HepG2 (cell line): Measurements from ENCODE around the gene TSPAN3. TPM values are rescaled to one million over a fixed set of nuclear protein-coding genes. Genes with fewer than 3 reads are reported as not detected.
A peak's percentile ranks its signal among the peaks of the same experiment; 100 is the strongest.

Source experiments
- EED ChIP-seq: sonication (generic); formaldehyde crosslinking; IDR thresholded peaks from 2 replicates; pipeline ENCODE4 v1.5.0; 2020; ENCODE audit warnings: mild to moderate bottlenecking, missing genetic modification reagents
- GABPB1 ChIP-seq: IDR thresholded peaks from 2 replicates; pipeline ENCODE4 v1.6.1; 2016; ENCODE audit warnings: mild to moderate bottlenecking, missing genetic modification reagents, moderate library complexity, missing compliant biosample characterization
- IKZF5 ChIP-seq: IDR thresholded peaks from 2 replicates; pipeline ENCODE4 v1.6.1; 2018; ENCODE audit warnings: missing genetic modification reagents, mild to moderate bottlenecking, missing compliant biosample characterization
- KAT7 ChIP-seq: IDR thresholded peaks from 2 replicates; pipeline ENCODE4 v1.6.1; 2018; ENCODE audit warnings: borderline replicate concordance, missing compliant biosample characterization
- MAFF ChIP-seq: IDR thresholded peaks from 2 replicates; pipeline ENCODE4 v1.6.1; 2011; ENCODE audit warnings: low read depth, low read length, improper control_type of control experiment
- NFAT5 ChIP-seq: sonication (generic); formaldehyde crosslinking; IDR thresholded peaks from 2 replicates; pipeline ENCODE4 v1.4.0; 2020; ENCODE audit warnings: missing genetic modification reagents
- NFE2L1 ChIP-seq: sonication (generic); formaldehyde crosslinking; IDR thresholded peaks from 2 replicates; pipeline ENCODE4 v1.4.0; 2020; ENCODE audit warnings: missing genetic modification reagents, mild to moderate bottlenecking, borderline replicate concordance
- SKI ChIP-seq: fragments of 450-650 bp; IDR thresholded peaks from one replicate; pipeline ENCODE4 v1.6.1; 2018; ENCODE audit warnings: mild to moderate bottlenecking; ENCODE audit not compliant: partially characterized antibody
- SMAD1 ChIP-seq: sonication (generic); formaldehyde crosslinking; IDR thresholded peaks from 2 replicates; pipeline ENCODE4 v1.4.0; 2020; ENCODE audit warnings: missing genetic modification reagents, low read depth, mild to moderate bottlenecking, borderline replicate concordance
- SSRP1 ChIP-seq: IDR thresholded peaks from 2 replicates; pipeline ENCODE4 v1.6.1; 2016; ENCODE audit warnings: control low read depth
- TBX2 ChIP-seq: sonication (generic); formaldehyde crosslinking; IDR thresholded peaks from 2 replicates; pipeline ENCODE4 v1.5.0; 2020; ENCODE audit warnings: missing genetic modification reagents, mild to moderate bottlenecking, borderline replicate concordance
- ZIK1 ChIP-seq: sonication (generic); formaldehyde crosslinking; IDR thresholded peaks from 2 replicates; pipeline ENCODE4 v1.5.0; 2020; ENCODE audit warnings: mild to moderate bottlenecking, low read depth, missing genetic modification reagents, borderline replicate concordance
- ZNF280D ChIP-seq: sonication (generic); formaldehyde crosslinking; IDR thresholded peaks from 2 replicates; pipeline ENCODE4 v1.5.1; 2020; ENCODE audit warnings: mild to moderate bottlenecking, missing genetic modification reagents
- ZNF282 ChIP-seq: fragments of 450-650 bp; IDR thresholded peaks from 2 replicates; pipeline ENCODE4 v1.6.1; 2018; ENCODE audit not compliant: partially characterized antibody
- ZNF546 ChIP-seq: sonication (generic); formaldehyde crosslinking; conservative IDR thresholded peaks from 2 replicates; pipeline ENCODE4 v1.8.1; 2023; ENCODE audit warnings: mild to moderate bottlenecking, missing genetic modification reagents
- ZNF563 ChIP-seq: sonication (generic); formaldehyde crosslinking; IDR thresholded peaks from 2 replicates; pipeline ENCODE4 v1.8.0; 2022; ENCODE audit warnings: mild to moderate bottlenecking, moderate library complexity, missing genetic modification reagents
- ZNF766 ChIP-seq: sonication (generic); formaldehyde crosslinking; IDR thresholded peaks from 2 replicates; pipeline ENCODE4 v1.5.0; 2020; ENCODE audit warnings: missing genetic modification reagents, borderline replicate concordance
- ZNF776 ChIP-seq: sonication (generic); formaldehyde crosslinking; IDR thresholded peaks from 2 replicates; pipeline ENCODE4 v1.4.0; 2020; ENCODE audit warnings: mild to moderate bottlenecking, missing genetic modification reagents
- polyA plus RNA-seq, 8 experiments: library from polyadenylated mRNA; depleted of rRNA in 3 of 8; stranded (reverse) in 7 of 8; unstranded in 1 of 8; fragments of >200 nt; fragmentation: Illumina TruSeq in 4 of 8; extraction: Trizol in 4 of 8; gene quantifications; 2 replicates each; pipeline versions ENCODE4 v1.2.1 to v1.2.3, GENCODE V29; 2011 to 2016; ENCODE audit warnings: low read depth in 4 of 8, missing spikeins in 1 of 8, mixed read lengths in 1 of 8; ENCODE audit not compliant: insufficient read depth in 1 of 8
- total RNA-seq, 5 experiments: library from RNA; depleted of rRNA; stranded (reverse); fragments of >200 nt; fragmentation: Illumina TruSeq; extraction: Trizol; gene quantifications; 2 replicates each; pipeline ENCODE4 v1.2.3, GENCODE V29; 2016; ENCODE audit warnings: low read depth in 1 of 5
- TF ChIP-seq, protein P1 (sequence below): sonication (generic); formaldehyde crosslinking; IDR thresholded peaks from 2 replicates; pipeline ENCODE4 v1.8.0; 2022; ENCODE audit warnings: missing genetic modification reagents, mild to moderate bottlenecking, moderate library complexity, borderline replicate concordance

The TSPAN3 gene
- total and polyA plus RNA-seq, 2 of the 13 experiments (the other 11 are each of a cell fraction or from before 2014, with no cell fraction given): 167 to 170 TPM

DNA sequence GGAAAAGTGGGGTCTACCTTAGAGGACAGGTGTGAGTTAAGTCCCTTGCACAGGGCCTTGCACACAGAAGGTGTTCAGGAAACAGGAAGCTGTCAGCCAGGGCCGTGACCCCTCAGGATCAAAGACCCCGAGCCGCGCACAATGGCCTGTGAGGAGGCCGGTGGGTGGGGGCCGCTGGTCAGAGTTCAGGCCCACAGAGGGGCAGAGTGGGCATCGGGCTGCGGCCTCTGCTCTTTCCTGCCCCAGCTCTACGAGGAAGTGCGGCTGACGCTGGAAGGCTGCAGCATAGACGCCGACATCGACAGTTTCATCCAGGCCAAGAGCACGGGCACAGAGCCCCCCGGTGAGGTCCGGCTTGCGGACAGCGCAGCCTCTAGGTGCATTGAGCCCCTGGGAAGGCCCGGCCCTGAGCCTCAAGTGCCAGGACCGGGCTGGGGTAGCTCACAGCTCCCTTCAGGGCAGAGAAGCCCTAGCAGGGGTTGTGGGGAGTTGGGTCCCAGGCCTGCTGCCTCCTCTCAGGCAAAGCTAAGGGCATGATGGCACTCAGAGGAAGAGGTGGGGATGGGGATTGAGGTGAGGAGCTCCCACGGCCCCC is 38.8 kb downstream of the TSPAN3 start (continued):
- TF ChIP-seq IKZF5 (no peak), ZNF766 (CRISPR knock-in tag) (no peak), EED (CRISPR knock-in tag) (no peak), ZNF546 (CRISPR knock-in tag) (no peak), ZNF280D (CRISPR knock-in tag) (no peak), NFE2L1 (CRISPR knock-in tag) (no peak), SMAD1 (CRISPR knock-in tag) (no peak), KAT7 (CRISPR knock-in tag) (no peak), ZNF563 (CRISPR knock-in tag) (peak; percentile 82; the same call in 1 of the 2 replicates), SKI (no peak), ZNF776 (CRISPR knock-in tag) (no peak), SSRP1 (CRISPR knock-in tag) (no peak), ZIK1 (CRISPR knock-in tag) (no peak), GABPB1 (CRISPR knock-in tag) (peak; percentile 88), ZNF282 (no peak), NFAT5 (CRISPR knock-in tag) (no peak), MAFF (no peak), TBX2 (CRISPR knock-in tag) (peak; percentile 94)
- TF ChIP-seq, protein P1, sequence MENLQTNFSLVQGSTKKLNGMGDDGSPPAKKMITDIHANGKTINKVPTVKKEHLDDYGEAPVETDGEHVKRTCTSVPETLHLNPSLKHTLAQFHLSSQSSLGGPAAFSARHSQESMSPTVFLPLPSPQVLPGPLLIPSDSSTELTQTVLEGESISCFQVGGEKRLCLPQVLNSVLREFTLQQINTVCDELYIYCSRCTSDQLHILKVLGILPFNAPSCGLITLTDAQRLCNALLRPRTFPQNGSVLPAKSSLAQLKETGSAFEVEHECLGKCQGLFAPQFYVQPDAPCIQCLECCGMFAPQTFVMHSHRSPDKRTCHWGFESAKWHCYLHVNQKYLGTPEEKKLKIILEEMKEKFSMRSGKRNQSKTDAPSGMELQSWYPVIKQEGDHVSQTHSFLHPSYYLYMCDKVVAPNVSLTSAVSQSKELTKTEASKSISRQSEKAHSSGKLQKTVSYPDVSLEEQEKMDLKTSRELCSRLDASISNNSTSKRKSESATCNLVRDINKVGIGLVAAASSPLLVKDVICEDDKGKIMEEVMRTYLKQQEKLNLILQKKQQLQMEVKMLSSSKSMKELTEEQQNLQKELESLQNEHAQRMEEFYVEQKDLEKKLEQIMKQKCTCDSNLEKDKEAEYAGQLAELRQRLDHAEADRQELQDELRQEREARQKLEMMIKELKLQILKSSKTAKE (CRISPR knock-in tag): no peak
